GM12892 (cell line): ENCODE data around the gene LPCAT4.
"Not testable (repeated sequence)": the region's sequence is repeated elsewhere in the genome, so short reads cannot be mapped to it uniquely, and the experiment has no call there.

Source experiments
- DNase-seq: peaks from one replicate; pipeline ENCODE4 v3.0.0; 2011; ENCODE audit not compliant: insufficient read length
- FAIRE-seq: peaks from 2 replicates; lab custom pipeline; 2011; peaks lifted over from hg19 to GRCh38; lab: Jason Lieb, UNC
- POLR2A ChIP-seq: IDR thresholded peaks from 2 replicates; pipeline ENCODE4 v1.6.1; 2011; ENCODE audit warnings: low read depth, low read length, control low read depth
- POLR2AphosphoS5 ChIP-seq: IDR thresholded peaks from 2 replicates; pipeline ENCODE4 v1.6.1; 2011; ENCODE audit warnings: low read depth, low read length, control low read depth
- TAF1 ChIP-seq: IDR thresholded peaks from 2 replicates; pipeline ENCODE4 v1.6.1; 2011; ENCODE audit warnings: low read depth, mild to moderate bottlenecking, control low read depth, low read length, borderline replicate concordance

The LPCAT4 gene

GRCh38 chr15:34359416-34359815 is 7.6 kb downstream of the LPCAT4 start:
- TF ChIP-seq POLR2A (no peak), TAF1 (no peak), POLR2AphosphoS5 (no peak)
- FAIRE-seq (no peak), DNase-seq (no peak)

GRCh38 chr15:34358948-34359347 is 8.0 kb downstream of the LPCAT4 start:
- DNase-seq (no peak), FAIRE-seq (no peak)
- no peak for TF ChIP-seq POLR2A
- TF ChIP-seq POLR2AphosphoS5, result no peak
- no peak for TF ChIP-seq TAF1

GRCh38 chr15:34358367-34358766 is 8.6 kb downstream of the LPCAT4 start:
- TF ChIP-seq TAF1, result no peak
- no peak for TF ChIP-seq POLR2AphosphoS5
- no peak for TF ChIP-seq POLR2A
- FAIRE-seq (no peak), DNase-seq (no peak)

GRCh38 chr15:34357653-34358052 is 9.3 kb downstream of the LPCAT4 start:
- TF ChIP-seq TAF1 (no peak), POLR2AphosphoS5 (no peak), POLR2A (no peak)
- DNase-seq, result no peak
- FAIRE-seq, result no peak

GRCh38 chr15:34355241-34355640 is 11.8 kb downstream of the LPCAT4 start:
- TF ChIP-seq POLR2A (no peak), TAF1 (no peak), POLR2AphosphoS5 (no peak)
- no peak for DNase-seq
- no peak for FAIRE-seq

- FAIRE-seq, result no peak
- TF ChIP-seq POLR2A, result no peak
- no peak for TF ChIP-seq POLR2AphosphoS5
- no peak for TF ChIP-seq TAF1
- DNase-seq, result no peak
Measured at GRCh38 chr15:34354286-34354685, 12.7 kb downstream of the LPCAT4 start.

GRCh38 chr15:34353627-34354026 is 13.4 kb downstream of the LPCAT4 start:
- no peak for DNase-seq
- no peak for TF ChIP-seq POLR2A
- TF ChIP-seq POLR2AphosphoS5, result no peak
- TF ChIP-seq TAF1, result no peak
- FAIRE-seq, result no peak

- FAIRE-seq, DNase-seq: not testable (repeated sequence)
Measured at GRCh38 chr15:34352996-34353395, 14.0 kb downstream of the LPCAT4 start.

- FAIRE-seq (no peak), DNase-seq (no peak)
- no peak for TF ChIP-seq POLR2AphosphoS5
- TF ChIP-seq POLR2A, result no peak
- TF ChIP-seq TAF1, result no peak
Measured at GRCh38 chr15:34349769-34350168, 17.2 kb downstream of the LPCAT4 start.

- FAIRE-seq (no peak), DNase-seq (no peak)
- no peak for TF ChIP-seq POLR2A
Measured at GRCh38 chr15:34348735-34349300, 18.2 kb downstream of the LPCAT4 start.

- FAIRE-seq (no peak), DNase-seq (no peak)
- TF ChIP-seq POLR2A (no peak), TAF1 (no peak), POLR2AphosphoS5 (no peak)
Measured at GRCh38 chr15:34347951-34348638, 18.9 kb downstream of the LPCAT4 start.

- TF ChIP-seq TAF1 (peak; percentile 79; the same call in 1 of the 2 replicates), POLR2A (peak; percentile 94), POLR2AphosphoS5 (peak; percentile 96)
- DNase-seq (peak; percentile 66), FAIRE-seq (peak; percentile 95)
Measured at GRCh38 chr15:34342737-34343575, 24.0 kb downstream of the LPCAT4 start, which contains the start of the genes NOP10 and NUTM1. Gene NOP10, minus strand, starts transcription at chr15:34343136. Its CDS starts 63 bp downstream, at chr15:34343073. Gene NUTM1, plus strand, starts transcription at chr15:34343315. Its CDS starts 382 bp downstream, at chr15:34343697.

GRCh38 chr15:34342213-34342736 is 24.7 kb downstream of the LPCAT4 start:
- DNase-seq, FAIRE-seq: not testable (repeated sequence)
